HG03558 (cell line): Measurements from ENCODE around the gene PEPD.

Experiments
- ATAC-seq: cut with Tn5 transposase; IDR thresholded peaks from one replicate; pipeline ENCODE4 v1.9.1; 2021; ENCODE audit warnings: moderate number of reproducible peaks; ENCODE audit not compliant: unreplicated experiment; ENCODE audit errors: extremely low read depth

PEPD gene

GRCh38 chr19:33413868-33414666 lies 107.5 kb downstream of the PEPD start:
- ATAC-seq = no peak

GRCh38 chr19:33413426-33413725 lies 108.2 kb downstream of the PEPD start:
- ATAC-seq = no peak

GRCh38 chr19:33412601-33413425 lies 108.8 kb downstream of the PEPD start:
- no peak for ATAC-seq

- no peak for ATAC-seq
Measured at GRCh38 chr19:33411621-33412180, 109.9 kb downstream of the PEPD start.

GRCh38 chr19:33410915-33411401 lies 110.6 kb downstream of the PEPD start:
- ATAC-seq = no peak

GRCh38 chr19:33409906-33410685 lies 111.5 kb downstream of the PEPD start:
- ATAC-seq = no peak

GRCh38 chr19:33408538-33409434 lies 112.8 kb downstream of the PEPD start:
- ATAC-seq = no peak

- no peak for ATAC-seq
Measured at GRCh38 chr19:33408116-33408515, 113.5 kb downstream of the PEPD start.

GRCh38 chr19:33407716-33408115 lies 113.9 kb downstream of the PEPD start:
- no peak for ATAC-seq

GRCh38 chr19:33407140-33407551 lies 114.4 kb downstream of the PEPD start:
- ATAC-seq = no peak

- no peak for ATAC-seq
Measured at GRCh38 chr19:33406521-33407139, 115.0 kb downstream of the PEPD start.

GRCh38 chr19:33405553-33406461 lies 115.8 kb downstream of the PEPD start:
- no peak for ATAC-seq

- ATAC-seq = no peak
Measured at GRCh38 chr19:33405254-33405552, 116.4 kb downstream of the PEPD start.

GRCh38 chr19:33404506-33405253 lies 116.9 kb downstream of the PEPD start:
- no peak for ATAC-seq

GRCh38 chr19:33403973-33404304 lies 117.7 kb downstream of the PEPD start:
- ATAC-seq = no peak

- ATAC-seq = no peak
Measured at GRCh38 chr19:33403221-33403972, 118.2 kb downstream of the PEPD start.
